ENCODE measurements around the gene DLL4.

GRCh38 chr15:40914486-40914885, 14.7 kb upstream of the DLL4 start:
- TF ChIP-seq EZH2 (IDR thresholded peaks at IDR 0.05; ENCODE audit: borderline replicate concordance, low read length) (no peak), CTCF (conservative IDR thresholded peaks at IDR 0.05 in 1 of 2, IDR thresholded peaks at IDR 0.05 in 1 of 2; ENCODE audit: extremely low read depth in 1 of 2, insufficient read depth in 1 of 2, low read depth in 1 of 2, low read length in 2 of 2) (peak in 1 of 2 donors; percentile 2)

Measured in mammary epithelial cell (primary cell).